Fibroblast of lung (primary cell): Measurements from ENCODE around the gene PRKCG.

Experiments used
- CTCF ChIP-seq, 2 donors: IDR thresholded peaks in 1 of 2; conservative IDR thresholded peaks in 1 of 2; 1 replicate in 1 of 2; 2 replicates in 1 of 2; pipeline ENCODE4 v1.5.1; 2011 to 2012; ENCODE audit warnings: low read length in 2 of 2, control low read depth in 1 of 2, inconsistent platforms in 1 of 2, low read depth in 1 of 2, mild to moderate bottlenecking in 1 of 2
- EZH2 ChIP-seq: IDR thresholded peaks from 2 replicates; pipeline ENCODE4 v1.5.1; 2012; ENCODE audit warnings: low read length, control low read depth, mild to moderate bottlenecking; ENCODE audit errors: missing control alignments

GRCh38 chr19:53871454-53871853, 10.5 kb upstream of the PRKCG start:
- no peak for TF ChIP-seq CTCF (conservative IDR thresholded peaks at IDR 0.05 in 1 of 2, IDR thresholded peaks at IDR 0.05 in 1 of 2; ENCODE audit: low read depth in 1 of 2, low read length in 2 of 2)
- TF ChIP-seq EZH2, result no peak
